Mesendoderm (in vitro differentiated cells): ENCODE data around the gene APBA2.

Experiments used
- DNase-seq: peaks from one replicate; pipeline ENCODE4 v3.0.0; 2013
- H2AK5ac ChIP-seq: 2 replicates; pipeline ENCODE4 v1.6.1; 2013; ENCODE audit warnings: low read length, inconsistent platforms
- H2BK120ac ChIP-seq: 2 replicates; pipeline ENCODE4 v1.6.1; 2013; ENCODE audit warnings: low read depth, mild to moderate bottlenecking, low read length, moderate library complexity, mixed read lengths
- H2BK15ac ChIP-seq: replicated peaks from 2 replicates; pipeline ENCODE4 v1.6.1; 2013; ENCODE audit warnings: low read depth, mild to moderate bottlenecking, moderate library complexity
- H2BK5ac ChIP-seq: 2 replicates; pipeline ENCODE4 v1.6.1; 2013; ENCODE audit warnings: low read length, inconsistent platforms
- H3K18ac ChIP-seq: 2 replicates; pipeline ENCODE4 v1.6.1; 2013; ENCODE audit warnings: mild to moderate bottlenecking, low read length, mixed read lengths
- H3K23ac ChIP-seq: one replicate; pipeline ENCODE4 v1.6.1; 2013; ENCODE audit warnings: low read length
- H3K27ac ChIP-seq: 2 replicates; pipeline ENCODE4 v1.5.1; 2013; ENCODE audit warnings: low read depth, mild to moderate bottlenecking, inconsistent platforms, low read length, moderate library complexity
- H3K27me3 ChIP-seq: 2 replicates; pipeline ENCODE4 v1.6.1; 2013; ENCODE audit warnings: low read length, control low read depth, mild to moderate bottlenecking, inconsistent platforms; ENCODE audit not compliant: insufficient read depth, poor library complexity
- H3K36me3 ChIP-seq: 2 replicates; pipeline ENCODE4 v1.6.1; 2013; ENCODE audit warnings: low read length, inconsistent platforms; ENCODE audit not compliant: control insufficient read depth, insufficient read depth
- H3K4ac ChIP-seq: one replicate; pipeline ENCODE4 v1.6.1; 2013; ENCODE audit warnings: low read depth, mild to moderate bottlenecking, low read length, moderate library complexity
- H3K4me1 ChIP-seq: 2 replicates; pipeline ENCODE4 v1.6.1; 2013; ENCODE audit warnings: low read depth, low read length, inconsistent platforms; ENCODE audit not compliant: control insufficient read depth
- H3K4me2 ChIP-seq: 2 replicates; pipeline ENCODE4 v1.6.1; 2013; ENCODE audit warnings: low read length
- H3K4me3 ChIP-seq: 2 replicates; pipeline ENCODE4 v1.5.1; 2013; ENCODE audit warnings: mild to moderate bottlenecking, low read length
- H3K56ac ChIP-seq: one replicate; pipeline ENCODE4 v1.6.1; 2013; ENCODE audit warnings: low read length
- H3K79me1 ChIP-seq: 2 replicates; pipeline ENCODE4 v1.6.1; 2013; ENCODE audit warnings: low read length, inconsistent platforms
- H3K79me2 ChIP-seq: 2 replicates; pipeline ENCODE4 v1.6.1; 2013; ENCODE audit warnings: mild to moderate bottlenecking, low read length; ENCODE audit not compliant: control insufficient read depth, insufficient read depth
- H3K9ac ChIP-seq: 2 replicates; pipeline ENCODE4 v1.6.1; 2013; ENCODE audit warnings: low read length, inconsistent platforms
- H4K5ac ChIP-seq: one replicate; pipeline ENCODE4 v1.6.1; 2013; ENCODE audit warnings: low read length
- H4K8ac ChIP-seq: one replicate; pipeline ENCODE4 v1.6.1; 2013; ENCODE audit warnings: low read depth, mild to moderate bottlenecking, control low read depth, low read length, moderate library complexity
- WGBS: extraction: QIAGEN DNeasy Blood & Tissue Kit; methylation state at CpG from one replicate; pipeline ENCODE4 v1.1.7; 2013; ENCODE audit warnings: low lambda C conversion rate, missing lambda C conversion rate; ENCODE audit not compliant: insufficient coverage; ENCODE audit errors: extremely low coverage; 5-methylcytosine and 5-hydroxymethylcytosine counted together

Gene APBA2

DNA sequence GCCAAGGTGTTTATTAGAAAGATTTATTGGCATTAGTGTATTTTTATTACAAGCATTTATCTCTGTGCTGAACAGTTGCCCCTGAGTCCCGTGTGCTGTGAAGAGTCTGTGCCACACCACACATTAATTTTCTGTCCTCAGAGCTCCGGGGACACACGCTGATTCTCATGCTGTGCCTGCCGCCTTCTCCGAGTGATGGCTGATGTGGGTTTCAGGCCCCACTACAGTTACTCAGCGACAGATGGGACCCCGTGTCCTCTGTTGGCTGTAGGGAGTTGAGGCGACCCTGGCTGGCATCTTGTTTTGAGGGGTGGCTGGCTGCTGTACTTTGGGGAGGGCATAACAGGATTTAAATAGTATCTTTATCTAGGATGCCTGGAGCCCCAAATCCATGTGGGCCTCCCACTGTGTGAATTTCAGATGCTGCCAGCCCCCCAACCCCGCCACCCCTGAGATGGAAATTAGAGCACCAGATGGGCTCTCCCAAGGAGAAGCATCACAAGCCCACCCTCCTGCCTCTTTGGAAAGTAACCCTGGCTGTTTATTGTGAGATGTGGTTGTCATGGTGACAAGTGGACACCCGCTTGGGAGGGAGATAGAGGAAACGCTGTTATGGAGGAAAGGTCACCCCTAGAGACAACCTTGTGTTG, 185.6 kb downstream of the APBA2 start:
- no peak overlapping the region for H2AK5ac ChIP-seq
- DNase-seq = peak; percentile 29
- WGBS = no CpG with 5 or more reads among the region's 11 CpGs
- no peak overlapping the region for H3K4me3 ChIP-seq
- H3K9ac ChIP-seq = no peak overlapping the region
- H3K27ac ChIP-seq = no peak overlapping the region
- no peak overlapping the region for H3K18ac ChIP-seq
- no peaks in the 10 kb centered on the region for H3K36me3 ChIP-seq
- H2BK5ac ChIP-seq = no peak overlapping the region
- no peaks in the 10 kb centered on the region for H3K79me1 ChIP-seq
- no peak overlapping the region for H4K8ac ChIP-seq
- H3K23ac ChIP-seq = no peak overlapping the region
- H3K56ac ChIP-seq = no peak overlapping the region
- no peaks in the 10 kb centered on the region for H3K27me3 ChIP-seq
- H3K79me2 ChIP-seq = no peaks in the 10 kb centered on the region
- H4K5ac ChIP-seq = no peak overlapping the region
- no peak overlapping the region for H3K4ac ChIP-seq
- no peaks in the 10 kb centered on the region for H3K4me1 ChIP-seq
- H2BK120ac ChIP-seq = no peak overlapping the region
- no peak overlapping the region for H2BK15ac ChIP-seq
- no peak overlapping the region for H3K4me2 ChIP-seq

DNA sequence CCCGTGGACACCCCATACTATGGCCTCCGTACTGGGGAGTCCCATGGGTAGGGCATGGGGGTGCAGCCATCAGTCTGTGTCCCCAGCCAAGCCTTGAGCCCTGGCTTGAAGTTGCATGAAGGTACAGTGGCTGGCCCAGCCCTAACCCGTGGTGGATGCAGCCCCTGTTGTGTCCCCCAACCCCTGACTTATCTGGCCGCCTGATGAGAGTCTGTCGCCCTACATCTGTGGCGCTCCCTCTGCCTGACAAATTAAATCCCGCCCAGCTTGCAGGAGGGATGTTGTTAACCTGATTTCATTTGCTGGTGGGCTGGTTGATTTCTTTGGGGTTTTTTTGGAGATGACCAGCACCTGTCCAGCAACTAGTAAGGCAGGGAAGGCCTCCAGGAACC, 186.1 kb downstream of the APBA2 start:
- H3K27me3 ChIP-seq = no peaks in the 10 kb centered on the region
- H3K23ac ChIP-seq = no peak overlapping the region
- no peak overlapping the region for H3K4me2 ChIP-seq
- no peak overlapping the region for H2BK5ac ChIP-seq
- no peak overlapping the region for H3K56ac ChIP-seq
- no CpG with 5 or more reads among the region's 7 CpGs for WGBS
- no peak overlapping the region for H3K27ac ChIP-seq
- no peak for DNase-seq
- H3K4ac ChIP-seq = no peak overlapping the region
- no peak overlapping the region for H2AK5ac ChIP-seq
- H3K4me3 ChIP-seq = no peak overlapping the region
- no peak overlapping the region for H4K8ac ChIP-seq
- H3K36me3 ChIP-seq = no peaks in the 10 kb centered on the region
- no peaks in the 10 kb centered on the region for H3K79me1 ChIP-seq
- no peaks in the 10 kb centered on the region for H3K4me1 ChIP-seq
- no peak overlapping the region for H3K9ac ChIP-seq
- H4K5ac ChIP-seq = no peak overlapping the region
- H3K18ac ChIP-seq = no peak overlapping the region
- H2BK120ac ChIP-seq = no peak overlapping the region
- H3K79me2 ChIP-seq = no peaks in the 10 kb centered on the region
- no peak overlapping the region for H2BK15ac ChIP-seq

DNA sequence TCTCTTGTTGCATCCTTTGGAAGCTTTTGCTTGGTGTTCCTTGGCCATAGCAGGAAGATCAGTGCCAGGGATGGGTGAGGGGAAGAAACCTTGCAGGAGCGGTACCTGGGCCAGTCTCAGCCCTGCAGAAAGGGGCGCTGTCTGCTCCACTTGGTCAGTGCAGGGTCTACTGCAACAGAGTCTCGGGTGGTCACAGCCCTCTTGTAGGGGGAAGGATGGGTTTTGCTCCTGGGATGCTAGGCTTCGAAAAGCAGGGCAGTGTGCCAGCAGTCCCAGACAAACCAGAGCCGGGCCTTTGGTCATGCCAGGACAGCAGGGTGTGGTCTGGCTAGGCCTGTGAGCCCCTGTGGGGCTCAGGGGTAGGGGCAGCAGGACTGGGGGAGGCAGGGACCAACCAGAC, 186.7 kb downstream of the APBA2 start:
- H2BK120ac ChIP-seq = no peak overlapping the region

DNA sequence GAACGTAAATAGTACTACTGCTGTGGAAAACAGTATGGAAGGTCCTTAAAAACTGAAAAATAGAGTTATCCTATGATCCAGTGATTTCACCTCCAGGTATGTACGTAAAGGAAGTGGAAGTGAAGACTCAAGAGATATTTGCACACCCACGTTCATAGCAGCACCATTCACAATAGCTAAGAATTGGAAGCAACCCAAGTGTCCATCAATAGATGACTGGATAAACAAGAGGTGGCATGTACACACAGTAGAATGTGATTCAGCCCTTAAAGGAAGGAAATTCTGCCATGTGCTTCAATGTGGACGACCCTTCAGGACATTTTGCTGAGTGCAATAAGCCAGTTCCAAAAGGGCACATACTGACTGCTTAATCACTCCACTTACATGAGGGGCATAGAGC, 188.3 kb downstream of the APBA2 start:
- Histone ChIP-seq H3K23ac (no peak overlapping the region), H3K27ac (no peak overlapping the region), H3K4me3 (no peak overlapping the region), H3K4me2 (no peak overlapping the region), H3K56ac (no peak overlapping the region), H2BK15ac (no peak overlapping the region), H3K36me3 (no peaks in the 10 kb centered on the region), H2AK5ac (no peak overlapping the region), H3K18ac (no peak overlapping the region), H3K4me1 (no peaks in the 10 kb centered on the region), H2BK5ac (no peak overlapping the region), H2BK120ac (no peak overlapping the region), H3K9ac (no peak overlapping the region), H3K79me2 (no peaks in the 10 kb centered on the region), H3K27me3 (no peaks in the 10 kb centered on the region), H3K4ac (no peak overlapping the region), H4K5ac (no peak overlapping the region), H4K8ac (no peak overlapping the region), H3K79me1 (no peaks in the 10 kb centered on the region)
- WGBS = no CpG with 5 or more reads among the region's 4 CpGs
- DNase-seq = no peak

More for the DNA sequence above, 186.7 kb downstream of the APBA2 start:
- Histone ChIP-seq H3K4me1 (no peaks in the 10 kb centered on the region), H4K8ac (no peak overlapping the region), H2BK15ac (no peak overlapping the region), H3K79me2 (no peaks in the 10 kb centered on the region), H3K27ac (no peak overlapping the region), H3K4me3 (no peak overlapping the region), H3K4me2 (no peak overlapping the region), H2BK5ac (no peak overlapping the region), H4K5ac (no peak overlapping the region), H2AK5ac (no peak overlapping the region), H3K9ac (no peak overlapping the region), H3K27me3 (no peaks in the 10 kb centered on the region), H3K4ac (no peak overlapping the region), H3K23ac (no peak overlapping the region), H3K79me1 (no peaks in the 10 kb centered on the region), H3K36me3 (no peaks in the 10 kb centered on the region), H3K56ac (no peak overlapping the region), H3K18ac (no peak overlapping the region)
- WGBS = no CpG with 5 or more reads among the region's 5 CpGs
- DNase-seq = no peak

DNA sequence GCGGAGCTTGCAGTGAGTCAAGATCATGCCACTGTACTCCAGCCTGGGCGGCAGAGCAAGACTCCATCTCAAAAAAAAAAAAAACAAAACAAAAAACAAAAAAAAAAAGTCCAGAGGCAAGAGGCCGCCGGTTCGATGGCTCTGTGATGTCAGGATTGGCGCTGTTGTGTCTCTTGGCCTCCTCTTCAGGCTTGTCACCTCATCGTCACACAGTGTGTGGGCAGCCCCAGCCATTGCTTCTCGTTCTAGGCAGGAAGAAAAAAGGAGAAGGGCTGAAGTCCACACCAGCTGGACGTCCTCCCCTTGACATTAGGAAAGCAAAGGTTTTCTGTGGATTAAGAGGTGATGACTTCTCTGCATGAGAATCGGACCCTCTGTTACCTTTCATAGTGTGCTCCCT, 192.8 kb downstream of the APBA2 start:
- H3K27ac ChIP-seq = no peak overlapping the region
- H2BK120ac ChIP-seq = no peak overlapping the region
- no peak overlapping the region for H3K23ac ChIP-seq
- H3K56ac ChIP-seq = no peak overlapping the region
- H4K5ac ChIP-seq = no peak overlapping the region
- no peak overlapping the region for H3K4me2 ChIP-seq
- H3K36me3 ChIP-seq = no peaks in the 10 kb centered on the region
- WGBS = no CpG with 5 or more reads among the region's 10 CpGs
- no peak overlapping the region for H3K4me3 ChIP-seq
- no peak overlapping the region for H3K18ac ChIP-seq
- no peaks in the 10 kb centered on the region for H3K27me3 ChIP-seq
- H3K79me1 ChIP-seq = no peaks in the 10 kb centered on the region
- no peak overlapping the region for H3K4ac ChIP-seq
- no peaks in the 10 kb centered on the region for H3K4me1 ChIP-seq
- no peak overlapping the region for H4K8ac ChIP-seq
- no peaks in the 10 kb centered on the region for H3K79me2 ChIP-seq
- H2BK5ac ChIP-seq = no peak overlapping the region
- H2AK5ac ChIP-seq = no peak overlapping the region
- no peak for DNase-seq
- no peak overlapping the region for H3K9ac ChIP-seq
- H2BK15ac ChIP-seq = no peak overlapping the region

DNA sequence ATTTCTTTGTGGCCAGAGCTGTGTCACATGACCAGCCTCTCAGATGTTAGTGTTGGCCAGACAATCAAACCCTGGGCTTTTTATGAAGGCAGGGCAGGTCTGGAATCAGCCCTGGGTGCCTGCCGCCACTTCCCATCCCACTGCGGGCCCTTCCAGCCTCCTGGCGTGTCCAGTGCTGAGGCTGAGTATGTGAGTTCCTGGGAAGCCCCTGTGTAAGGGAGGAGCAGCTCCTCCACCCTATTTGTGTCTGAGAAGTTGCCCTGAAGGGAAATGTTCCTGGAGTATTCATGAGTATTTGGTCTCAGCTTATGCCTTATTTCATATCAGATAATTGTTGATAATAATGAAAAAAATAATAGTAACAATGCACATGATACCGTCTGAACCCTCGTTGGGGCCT, 193.7 kb downstream of the APBA2 start:
- no CpG with 5 or more reads among the region's 5 CpGs for WGBS
- H2AK5ac ChIP-seq = no peak overlapping the region

More for the DNA sequence above, 193.7 kb downstream of the APBA2 start:
- Histone ChIP-seq H3K4me3 (no peak overlapping the region), H2BK5ac (no peak overlapping the region), H3K79me2 (no peaks in the 10 kb centered on the region), H4K5ac (no peak overlapping the region), H4K8ac (no peak overlapping the region), H3K79me1 (no peaks in the 10 kb centered on the region), H3K9ac (no peak overlapping the region), H2BK15ac (no peak overlapping the region), H3K27me3 (no peaks in the 10 kb centered on the region), H2BK120ac (no peak overlapping the region), H3K27ac (no peak overlapping the region), H3K56ac (no peak overlapping the region), H3K23ac (no peak overlapping the region), H3K4ac (no peak overlapping the region), H3K4me1 (no peaks in the 10 kb centered on the region), H3K18ac (no peak overlapping the region), H3K36me3 (no peaks in the 10 kb centered on the region), H3K4me2 (no peak overlapping the region)
- DNase-seq = no peak
